ENCODE measurements around the gene NR0B2. TPM values are rescaled to one million over a fixed set of nuclear protein-coding genes. Genes with fewer than 3 reads are reported as not detected.

Gene NR0B2
- total and polyA plus RNA-seq, 2 of the 13 experiments (the other 11 are each of a cell fraction or from before 2014, with no cell fraction given) = 72.5 to 133 TPM

DNA sequence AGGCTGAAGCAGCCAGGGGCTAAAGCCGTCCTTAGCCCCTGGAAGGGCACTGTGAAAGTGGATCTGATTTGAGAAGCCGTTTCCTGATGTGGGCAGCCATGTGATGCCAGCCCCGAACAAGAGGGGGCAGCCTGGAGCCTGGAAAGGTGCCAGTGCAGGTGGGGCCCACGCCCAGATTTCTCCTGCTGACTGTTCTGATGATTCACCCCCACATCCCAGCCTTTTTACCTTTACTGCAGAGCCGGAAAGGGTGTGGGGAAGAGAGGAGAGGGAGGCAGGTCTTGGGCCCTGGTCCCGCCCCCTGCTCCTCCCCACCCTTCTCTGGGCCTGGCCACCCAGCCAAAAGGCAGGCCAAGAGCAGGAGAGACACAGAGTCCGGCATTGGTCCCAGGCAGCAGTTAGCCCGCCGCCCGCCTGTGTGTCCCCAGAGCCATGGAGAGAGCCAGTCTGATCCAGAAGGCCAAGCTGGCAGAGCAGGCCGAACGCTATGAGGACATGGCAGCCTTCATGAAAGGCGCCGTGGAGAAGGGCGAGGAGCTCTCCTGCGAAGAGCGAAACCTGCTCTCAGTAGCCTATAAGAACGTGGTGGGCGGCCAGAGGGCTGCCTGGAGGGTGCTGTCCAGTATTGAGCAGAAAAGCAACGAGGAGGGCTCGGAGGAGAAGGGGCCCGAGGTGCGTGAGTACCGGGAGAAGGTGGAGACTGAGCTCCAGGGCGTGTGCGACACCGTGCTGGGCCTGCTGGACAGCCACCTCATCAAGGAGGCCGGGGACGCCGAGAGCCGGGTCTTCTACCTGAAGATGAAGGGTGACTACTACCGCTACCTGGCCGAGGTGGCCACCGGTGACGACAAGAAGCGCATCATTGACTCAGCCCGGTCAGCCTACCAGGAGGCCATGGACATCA lies 50.7 kb downstream of the NR0B2 start, which contains the start of gene SFN (continued):
- TF ChIP-seq, protein P1, sequence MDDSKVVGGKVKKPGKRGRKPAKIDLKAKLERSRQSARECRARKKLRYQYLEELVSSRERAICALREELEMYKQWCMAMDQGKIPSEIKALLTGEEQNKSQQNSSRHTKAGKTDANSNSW (CRISPR knock-in tag; IDR thresholded peaks at IDR 0.05; ENCODE audit: borderline replicate concordance) = 0 out of 2 replicates have a peak, but pooled peaks have one; percentile 22
- TF ChIP-seq ZSCAN29 (CRISPR knock-in tag; conservative IDR thresholded peaks at IDR 0.05) (no peak), ZNF670 (CRISPR knock-in tag; IDR thresholded peaks at IDR 0.05; ENCODE audit: borderline replicate concordance) (no peak), HOXA3 (CRISPR knock-in tag; IDR thresholded peaks at IDR 0.05) (0 out of 2 replicates have a peak, but pooled peaks have one; percentile 15), ZKSCAN8 (CRISPR knock-in tag; IDR thresholded peaks at IDR 0.05; ENCODE audit: borderline replicate concordance) (no peak), ZNF253 (CRISPR knock-in tag; IDR thresholded peaks at IDR 0.05; ENCODE audit: borderline replicate concordance) (no peak), SALL1 (CRISPR knock-in tag; IDR thresholded peaks at IDR 0.05) (peak; percentile 43; the same call in 1 of the 2 replicates), MED8 (CRISPR knock-in tag; IDR thresholded peaks at IDR 0.05; ENCODE audit: insufficient replicate concordance) (no peak), GATAD2A (CRISPR knock-in tag; IDR thresholded peaks at IDR 0.05) (peak; percentile 49), ZNF138 (CRISPR knock-in tag; IDR thresholded peaks at IDR 0.05; ENCODE audit: low read depth) (peak; percentile 38; the same call in 1 of the 2 replicates), KDM1A (CRISPR knock-in tag; IDR thresholded peaks at IDR 0.05) (peak; percentile 58; the same call in 1 of the 2 replicates), ZNF768 (CRISPR knock-in tag; IDR thresholded peaks at IDR 0.05) (no peak), RFX3 (CRISPR knock-in tag; IDR thresholded peaks at IDR 0.05) (no peak), RFXANK (CRISPR knock-in tag; IDR thresholded peaks at IDR 0.05) (no peak), NFIC (IDR thresholded peaks at IDR 0.05; ENCODE audit: low read length) (no peak), BRD4 (CRISPR knock-in tag; IDR thresholded peaks at IDR 0.05) (no peak), SMC3 (IDR thresholded peaks at IDR 0.05; ENCODE audit: low read length) (no peak), ZNF382 (CRISPR knock-in tag; IDR thresholded peaks at IDR 0.05; ENCODE audit: borderline replicate concordance) (no peak), PRMT3 (CRISPR knock-in tag; IDR thresholded peaks at IDR 0.05; ENCODE audit: borderline replicate concordance, low read depth) (no peak), ELK4 (CRISPR knock-in tag; IDR thresholded peaks at IDR 0.05; ENCODE audit: borderline replicate concordance) (no peak), ZSCAN25 (CRISPR knock-in tag; IDR thresholded peaks at IDR 0.05) (no peak), MEIS1 (CRISPR knock-in tag; IDR thresholded peaks at IDR 0.05; ENCODE audit: borderline replicate concordance) (peak; percentile 78; the same call in 1 of the 2 replicates)
- TF ChIP-seq, protein P2, sequence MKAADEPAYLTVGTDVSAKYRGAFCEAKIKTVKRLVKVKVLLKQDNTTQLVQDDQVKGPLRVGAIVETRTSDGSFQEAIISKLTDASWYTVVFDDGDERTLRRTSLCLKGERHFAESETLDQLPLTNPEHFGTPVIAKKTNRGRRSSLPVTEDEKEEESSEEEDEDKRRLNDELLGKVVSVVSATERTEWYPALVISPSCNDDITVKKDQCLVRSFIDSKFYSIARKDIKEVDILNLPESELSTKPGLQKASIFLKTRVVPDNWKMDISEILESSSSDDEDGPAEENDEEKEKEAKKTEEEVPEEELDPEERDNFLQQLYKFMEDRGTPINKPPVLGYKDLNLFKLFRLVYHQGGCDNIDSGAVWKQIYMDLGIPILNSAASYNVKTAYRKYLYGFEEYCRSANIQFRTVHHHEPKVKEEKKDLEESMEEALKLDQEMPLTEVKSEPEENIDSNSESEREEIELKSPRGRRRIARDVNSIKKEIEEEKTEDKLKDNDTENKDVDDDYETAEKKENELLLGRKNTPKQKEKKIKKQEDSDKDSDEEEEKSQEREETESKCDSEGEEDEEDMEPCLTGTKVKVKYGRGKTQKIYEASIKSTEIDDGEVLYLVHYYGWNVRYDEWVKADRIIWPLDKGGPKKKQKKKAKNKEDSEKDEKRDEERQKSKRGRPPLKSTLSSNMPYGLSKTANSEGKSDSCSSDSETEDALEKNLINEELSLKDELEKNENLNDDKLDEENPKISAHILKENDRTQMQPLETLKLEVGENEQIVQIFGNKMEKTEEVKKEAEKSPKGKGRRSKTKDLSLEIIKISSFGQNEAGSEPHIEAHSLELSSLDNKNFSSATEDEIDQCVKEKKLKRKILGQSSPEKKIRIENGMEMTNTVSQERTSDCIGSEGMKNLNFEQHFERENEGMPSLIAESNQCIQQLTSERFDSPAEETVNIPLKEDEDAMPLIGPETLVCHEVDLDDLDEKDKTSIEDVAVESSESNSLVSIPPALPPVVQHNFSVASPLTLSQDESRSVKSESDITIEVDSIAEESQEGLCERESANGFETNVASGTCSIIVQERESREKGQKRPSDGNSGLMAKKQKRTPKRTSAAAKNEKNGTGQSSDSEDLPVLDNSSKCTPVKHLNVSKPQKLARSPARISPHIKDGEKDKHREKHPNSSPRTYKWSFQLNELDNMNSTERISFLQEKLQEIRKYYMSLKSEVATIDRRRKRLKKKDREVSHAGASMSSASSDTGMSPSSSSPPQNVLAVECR (CRISPR knock-in tag; IDR thresholded peaks at IDR 0.05; ENCODE audit: borderline replicate concordance) = peak; percentile 41; the same call in 1 of the 2 replicates
- TF ChIP-seq, protein P3, sequence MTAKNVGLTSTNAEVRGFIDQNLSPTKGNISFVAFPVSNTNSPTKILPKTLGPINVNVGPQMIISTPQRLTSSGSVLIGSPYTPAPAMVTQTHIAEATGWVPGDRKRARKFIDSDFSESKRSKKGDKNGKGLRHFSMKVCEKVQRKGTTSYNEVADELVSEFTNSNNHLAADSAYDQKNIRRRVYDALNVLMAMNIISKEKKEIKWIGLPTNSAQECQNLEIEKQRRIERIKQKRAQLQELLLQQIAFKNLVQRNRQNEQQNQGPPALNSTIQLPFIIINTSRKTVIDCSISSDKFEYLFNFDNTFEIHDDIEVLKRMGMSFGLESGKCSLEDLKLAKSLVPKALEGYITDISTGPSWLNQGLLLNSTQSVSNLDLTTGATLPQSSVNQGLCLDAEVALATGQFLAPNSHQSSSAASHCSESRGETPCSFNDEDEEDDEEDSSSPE (CRISPR knock-in tag; IDR thresholded peaks at IDR 0.05) = no peak; the same call in 1 of the 2 replicates

All from HepG2 (cell line).